Trophoblast cell (in vitro differentiated cells and primary cell): ENCODE results near the gene OOSP1.

ENCODE experiments used
- DNase-seq, 2 donors: peaks; one replicate each; pipeline ENCODE4 v3.0.0-alpha.2; 2016
- H2AFZ ChIP-seq: 2 replicates; pipeline ENCODE4 v1.6.1; 2013; ENCODE audit warnings: low read length, moderate library complexity, mild to moderate bottlenecking; ENCODE audit not compliant: insufficient read depth, poor library complexity
- H2AK5ac ChIP-seq: 2 replicates; pipeline ENCODE4 v1.6.1; 2013; ENCODE audit warnings: mild to moderate bottlenecking, low read length
- H2BK120ac ChIP-seq: 2 replicates; pipeline ENCODE4 v1.6.1; 2013; ENCODE audit warnings: low read length, mild to moderate bottlenecking, moderate library complexity; ENCODE audit not compliant: insufficient read depth, poor library complexity
- H2BK12ac ChIP-seq: 2 replicates; pipeline ENCODE4 v1.6.1; 2013; ENCODE audit warnings: mild to moderate bottlenecking, low read length, moderate library complexity
- H2BK5ac ChIP-seq: 2 replicates; pipeline ENCODE4 v1.6.1; 2013; ENCODE audit warnings: low read length, low read depth, moderate library complexity, mild to moderate bottlenecking; ENCODE audit not compliant: poor library complexity
- H3K14ac ChIP-seq: 2 replicates; pipeline ENCODE4 v1.6.1; 2013; ENCODE audit warnings: mild to moderate bottlenecking, low read length
- H3K18ac ChIP-seq: 2 replicates; pipeline ENCODE4 v1.6.1; 2013; ENCODE audit warnings: mild to moderate bottlenecking, low read length
- H3K23ac ChIP-seq: 2 replicates; pipeline ENCODE4 v1.6.1; 2013; ENCODE audit warnings: low read length
- H3K27ac ChIP-seq: 2 replicates; pipeline ENCODE4 v1.5.1; 2013; ENCODE audit warnings: low read depth, mild to moderate bottlenecking, inconsistent platforms, low read length, moderate library complexity
- H3K27me3 ChIP-seq: 2 replicates; pipeline ENCODE4 v1.6.1; 2013; ENCODE audit warnings: inconsistent platforms, mild to moderate bottlenecking, low read length, moderate library complexity; ENCODE audit not compliant: insufficient read depth
- H3K36me3 ChIP-seq, 2 experiments: 1 replicate in 1 of 2; 2 replicates in 1 of 2; pipeline ENCODE4 v1.6.1; 2013; ENCODE audit warnings: low read length in 2 of 2, mild to moderate bottlenecking in 2 of 2, moderate library complexity in 1 of 2; ENCODE audit not compliant: insufficient read depth in 2 of 2, control insufficient read depth in 1 of 2
- H3K4ac ChIP-seq: 2 replicates; pipeline ENCODE4 v1.6.1; 2013; ENCODE audit warnings: low read depth, mild to moderate bottlenecking, low read length, moderate library complexity
- H3K4me1 ChIP-seq, 2 experiments: 1 replicate in 1 of 2; 2 replicates in 1 of 2; pipeline ENCODE4 v1.6.1; 2013; ENCODE audit warnings: low read length in 2 of 2, mild to moderate bottlenecking in 2 of 2, moderate library complexity in 1 of 2; ENCODE audit not compliant: insufficient read depth in 2 of 2, control insufficient read depth in 1 of 2
- H3K4me2 ChIP-seq: 2 replicates; pipeline ENCODE4 v1.6.1; 2013; ENCODE audit warnings: inconsistent platforms, mild to moderate bottlenecking, low read length, moderate library complexity
- H3K4me3 ChIP-seq: 2 replicates; pipeline ENCODE4 v1.5.1; 2013; ENCODE audit warnings: mild to moderate bottlenecking, low read depth, low read length, inconsistent platforms
- H3K79me1 ChIP-seq: one replicate; pipeline ENCODE4 v1.6.1; 2013; ENCODE audit warnings: low read length
- H3K79me2 ChIP-seq: 2 replicates; pipeline ENCODE4 v1.6.1; 2013; ENCODE audit warnings: low read length, mild to moderate bottlenecking; ENCODE audit not compliant: control insufficient read depth, insufficient read depth, poor library complexity
- H3K9ac ChIP-seq: 2 replicates; pipeline ENCODE4 v1.6.1; 2013; ENCODE audit warnings: mild to moderate bottlenecking, low read length
- H3K9me3 ChIP-seq: 2 replicates; pipeline ENCODE4 v1.6.1; 2013; ENCODE audit warnings: low read depth, mild to moderate bottlenecking, control low read depth, inconsistent platforms, low read length; ENCODE audit not compliant: insufficient read depth
- H4K12ac ChIP-seq: 2 replicates; pipeline ENCODE4 v1.6.1; 2013; ENCODE audit warnings: low read depth, mild to moderate bottlenecking, low read length, moderate library complexity
- H4K8ac ChIP-seq: 2 replicates; pipeline ENCODE4 v1.6.1; 2013; ENCODE audit warnings: low read depth, mild to moderate bottlenecking, low read length, moderate library complexity
- H4K91ac ChIP-seq: one replicate; pipeline ENCODE4 v1.6.1; 2013; ENCODE audit warnings: low read depth, mild to moderate bottlenecking, low read length, moderate library complexity
- WGBS: extraction: QIAGEN DNeasy Blood & Tissue Kit; methylation state at CpG from one replicate; pipeline ENCODE4 v1.1.7; 2013; ENCODE audit warnings: missing lambda C conversion rate; ENCODE audit not compliant: insufficient read length, insufficient coverage; ENCODE audit errors: extremely low coverage; 5-methylcytosine and 5-hydroxymethylcytosine counted together

The OOSP1 gene

GRCh38 chr11:59957094-59957493 lies 18.9 kb downstream of the OOSP1 start:
- Histone ChIP-seq H2BK120ac (no peak overlapping the region), H3K27me3 (no peaks in the 10 kb centered on the region)
- WGBS: no CpG with 5 or more reads among the region's 4 CpGs

GRCh38 chr11:59960502-59961381 lies 22.5 kb downstream of the OOSP1 start:
- Histone ChIP-seq H2BK12ac (no peak overlapping the region), H3K4me2 (no peak overlapping the region)

More at GRCh38 chr11:59957094-59957493, 18.9 kb downstream of the OOSP1 start:
- no peak overlapping the region for H2BK12ac ChIP-seq
- no peak overlapping the region for H2AK5ac ChIP-seq
- no peaks in the 10 kb centered on the region for H3K9me3 ChIP-seq
- H4K91ac ChIP-seq: no peak overlapping the region
- no peaks in the 10 kb centered on the region for H3K79me2 ChIP-seq
- H2AFZ ChIP-seq: no peak overlapping the region
- H3K79me1 ChIP-seq: no peaks in the 10 kb centered on the region
- H3K4ac ChIP-seq: no peak overlapping the region
- no peak overlapping the region for H2BK5ac ChIP-seq
- H4K12ac ChIP-seq: no peak overlapping the region
- H4K8ac ChIP-seq: no peak overlapping the region
- no peak for DNase-seq
- no peak overlapping the region for H3K27ac ChIP-seq
- H3K4me3 ChIP-seq: no peak overlapping the region
- no peak overlapping the region for H3K9ac ChIP-seq
- peaks cover 0 to under 1% of the 10 kb centered on the region in 2 experiments for H3K4me1 ChIP-seq
- no peak overlapping the region for H3K18ac ChIP-seq
- no peaks in the 10 kb centered on the region for H3K36me3 ChIP-seq
- no peak overlapping the region for H3K23ac ChIP-seq
- no peak overlapping the region for H3K4me2 ChIP-seq
- no peak overlapping the region for H3K14ac ChIP-seq

GRCh38 chr11:59962107-59962482 lies 23.9 kb downstream of the OOSP1 start:
- H3K18ac ChIP-seq: no peak overlapping the region
- H3K9me3 ChIP-seq: no peaks in the 10 kb centered on the region
- no peak overlapping the region for H3K4ac ChIP-seq
- WGBS: no CpG with 5 or more reads among the region's 2 CpGs
- H3K9ac ChIP-seq: no peak overlapping the region
- H4K12ac ChIP-seq: no peak overlapping the region
- H3K4me1 ChIP-seq: peaks cover 0 to 2% of the 10 kb centered on the region in 2 experiments
- no peaks in the 10 kb centered on the region for H3K27me3 ChIP-seq
- H2AK5ac ChIP-seq: no peak overlapping the region
- no peak overlapping the region for H2BK5ac ChIP-seq
- no peak overlapping the region for H3K27ac ChIP-seq
- H3K4me3 ChIP-seq: no peak overlapping the region
- no peak overlapping the region for H2BK120ac ChIP-seq
- H3K14ac ChIP-seq: no peak overlapping the region
- no peak overlapping the region for H4K8ac ChIP-seq
- no peak overlapping the region for H2BK12ac ChIP-seq
- no peak overlapping the region for H2AFZ ChIP-seq
- H3K23ac ChIP-seq: no peak overlapping the region
- no peak for DNase-seq
- H3K4me2 ChIP-seq: no peak overlapping the region
- H3K79me2 ChIP-seq: no peaks in the 10 kb centered on the region
- no peaks in the 10 kb centered on the region for H3K36me3 ChIP-seq
- H4K91ac ChIP-seq: no peak overlapping the region
- H3K79me1 ChIP-seq: no peaks in the 10 kb centered on the region

More at GRCh38 chr11:59960502-59961381, 22.5 kb downstream of the OOSP1 start:
- Histone ChIP-seq H4K8ac (no peak overlapping the region), H3K14ac (no peak overlapping the region), H3K4ac (no peak overlapping the region), H3K18ac (no peak overlapping the region), H4K91ac (no peak overlapping the region), H3K9ac (no peak overlapping the region), H2AK5ac (no peak overlapping the region), H3K9me3 (no peaks in the 10 kb centered on the region), H3K36me3 (no peaks in the 10 kb centered on the region), H3K79me1 (no peaks in the 10 kb centered on the region), H3K27me3 (no peaks in the 10 kb centered on the region), H2AFZ (no peak overlapping the region), H2BK120ac (no peak overlapping the region), H3K27ac (no peak overlapping the region), H3K79me2 (no peaks in the 10 kb centered on the region), H3K4me1 (peaks cover 0 to 2% of the 10 kb centered on the region in 2 experiments), H4K12ac (no peak overlapping the region), H2BK5ac (no peak overlapping the region), H3K4me3 (no peak overlapping the region), H3K23ac (no peak overlapping the region)
- no CpG with 5 or more reads among the region's 9 CpGs for WGBS
- no peak for DNase-seq

GRCh38 chr11:59963733-59964132 lies 25.5 kb downstream of the OOSP1 start, which contains the start of gene OOSP4A:
TSS of gene OOSP4A (plus strand) at chr11:59964033. CDS start at chr11:59964033, 0 bp downstream.
- H3K4ac ChIP-seq: no peak within 1 kb of the TSS
- H3K18ac ChIP-seq: no peak within 1 kb of the TSS
- no peak within 1 kb of the TSS for H3K14ac ChIP-seq
- no peak within 1 kb of the TSS for H2BK5ac ChIP-seq
- H3K4me1 ChIP-seq: peaks cover 0 to 4% of the 10 kb centered on the region in 2 experiments
- no peaks in the 10 kb centered on the region for H3K79me1 ChIP-seq
- H4K91ac ChIP-seq: no peak within 1 kb of the TSS
- H3K9ac ChIP-seq: no peak within 1 kb of the TSS
- no peak within 1 kb of the TSS for H2AK5ac ChIP-seq
- H3K27ac ChIP-seq: no peak within 1 kb of the TSS
- DNase-seq: no peak
- no peak within 1 kb of the TSS for H2BK12ac ChIP-seq
- no peaks in the 10 kb centered on the region for H3K79me2 ChIP-seq
- no peak within 1 kb of the TSS for H4K8ac ChIP-seq
- H2AFZ ChIP-seq: no peak within 1 kb of the TSS
- H3K4me2 ChIP-seq: no peak within 1 kb of the TSS
- H3K9me3 ChIP-seq: no peaks in the 10 kb centered on the region
- no peak within 1 kb of the TSS for H3K4me3 ChIP-seq
- H3K23ac ChIP-seq: no peak within 1 kb of the TSS
- H3K27me3 ChIP-seq: no peaks in the 10 kb centered on the region
- H4K12ac ChIP-seq: no peak within 1 kb of the TSS
- WGBS: no CpG with 5 or more reads among the region's 3 CpGs
- H2BK120ac ChIP-seq: no peak within 1 kb of the TSS
- no peaks in the 10 kb centered on the region for H3K36me3 ChIP-seq
